SK-N-SH treated with all-trans-retinoic acid at 6 μM for 48 hours (cell line): Measurements from ENCODE around the gene ALG12.

ENCODE experiments used
- ATAC-seq: fragments of 200-7000 bp; cut with Tn5 transposase; 3 replicates; pipeline ENCODE4 v1.9.1; 2020; ENCODE audit warnings: mild to moderate bottlenecking, moderate library complexity
- ARNTL ChIP-seq: fragments of 450-650 bp; formaldehyde crosslinking; IDR thresholded peaks from 2 replicates; pipeline ENCODE4 v1.5.0; 2020; ENCODE audit warnings: low read depth, mild to moderate bottlenecking, moderate library complexity, borderline replicate concordance
- BACH2 ChIP-seq: fragments of 250-450 bp; sonication (Bioruptor Pico); IDR thresholded peaks from 2 replicates; pipeline ENCODE4 v1.9.0; 2021; ENCODE audit warnings: mild to moderate bottlenecking, borderline replicate concordance
- CREB5 ChIP-seq: fragments of 250-450 bp; sonication (Bioruptor Pico); IDR thresholded peaks from 2 replicates; pipeline ENCODE4 v1.5.1; 2020; ENCODE audit warnings: low read depth, mild to moderate bottlenecking, moderate library complexity
- CSDC2 ChIP-seq: fragments of 250-450 bp; sonication (Bioruptor Pico); IDR thresholded peaks from 2 replicates; pipeline ENCODE4 v1.5.0; 2020; ENCODE audit warnings: mild to moderate bottlenecking, moderate library complexity
- CSRNP3 ChIP-seq: fragments of 250-450 bp; sonication (Bioruptor Pico); IDR thresholded peaks from 2 replicates; pipeline ENCODE4 v1.5.1; 2021; ENCODE audit warnings: mild to moderate bottlenecking, moderate library complexity
- GLIS3 ChIP-seq: fragments of 250-450 bp; sonication (Bioruptor Pico); IDR thresholded peaks from 2 replicates; pipeline ENCODE4 v1.5.0; 2020; ENCODE audit warnings: mild to moderate bottlenecking, moderate library complexity
- ISL1 ChIP-seq: fragments of 250-450 bp; sonication (Bioruptor Pico); IDR thresholded peaks from 2 replicates; pipeline ENCODE4 v2.1.2; 2022; ENCODE audit warnings: mild to moderate bottlenecking, moderate library complexity
- PATZ1 ChIP-seq: fragments of 250-450 bp; sonication (Bioruptor Pico); IDR thresholded peaks from 2 replicates; pipeline ENCODE4 v1.8.0; 2020; ENCODE audit warnings: mild to moderate bottlenecking, moderate library complexity, borderline replicate concordance
- POU6F1 ChIP-seq: fragments of 250-450 bp; sonication (Bioruptor Pico); IDR thresholded peaks from 2 replicates; pipeline ENCODE4 v1.8.0; 2021; ENCODE audit warnings: low read depth, mild to moderate bottlenecking, moderate library complexity, borderline replicate concordance
- PPARA ChIP-seq: fragments of 250-450 bp; sonication (Bioruptor Pico); IDR thresholded peaks from 2 replicates; pipeline ENCODE4 v1.5.0; 2020; ENCODE audit warnings: mild to moderate bottlenecking, borderline replicate concordance
- RARB ChIP-seq: fragments of 250-450 bp; sonication (Bioruptor Pico); IDR thresholded peaks from 2 replicates; pipeline ENCODE4 v1.8.0; 2021; ENCODE audit warnings: mild to moderate bottlenecking, moderate library complexity
- TCF4 ChIP-seq: fragments of 250-450 bp; sonication (Bioruptor Pico); IDR thresholded peaks from 2 replicates; pipeline ENCODE4 v1.8.0; 2021; ENCODE audit warnings: mild to moderate bottlenecking, moderate library complexity, borderline replicate concordance
- TOX ChIP-seq: fragments of 250-450 bp; sonication (Bioruptor Pico); IDR thresholded peaks from 2 replicates; pipeline ENCODE4 v1.8.0; 2021; ENCODE audit warnings: mild to moderate bottlenecking, moderate library complexity, borderline replicate concordance
- TSHZ2 ChIP-seq: fragments of 250-450 bp; sonication (Bioruptor Pico); IDR thresholded peaks from 2 replicates; pipeline ENCODE4 v1.5.0; 2020; ENCODE audit warnings: mild to moderate bottlenecking, moderate library complexity
- ZC3H10 ChIP-seq: fragments of 250-450 bp; sonication (Bioruptor Pico); IDR thresholded peaks from 2 replicates; pipeline ENCODE4 v1.5.1; 2021; ENCODE audit warnings: mild to moderate bottlenecking, moderate library complexity
- ZFP3 ChIP-seq: fragments of 250-450 bp; sonication (Bioruptor Pico); IDR thresholded peaks from 2 replicates; pipeline ENCODE4 v1.5.0; 2020; ENCODE audit warnings: mild to moderate bottlenecking, moderate library complexity
- ZFP30 ChIP-seq: fragments of 450-650 bp; formaldehyde crosslinking; IDR thresholded peaks from 2 replicates; pipeline ENCODE4 v1.5.0; 2022; ENCODE audit warnings: mild to moderate bottlenecking, moderate library complexity
- ZNF565 ChIP-seq: fragments of 450-650 bp; formaldehyde crosslinking; conservative IDR thresholded peaks from 2 replicates; pipeline ENCODE4 v1.5.0; 2020; ENCODE audit warnings: low read depth, mild to moderate bottlenecking, moderate library complexity
- ZNF70 ChIP-seq: fragments of 450-650 bp; formaldehyde crosslinking; IDR thresholded peaks from 2 replicates; pipeline ENCODE4 v1.5.0; 2020; ENCODE audit warnings: mild to moderate bottlenecking, moderate library complexity
- ZNF8 ChIP-seq: fragments of 450-650 bp; formaldehyde crosslinking; IDR thresholded peaks from 2 replicates; pipeline ENCODE4 v1.5.0; 2020; ENCODE audit warnings: mild to moderate bottlenecking, moderate library complexity

Gene ALG12

GRCh38 chr22:49934160-49934890 is 16.1 kb upstream of the ALG12 start (continued):
- TF ChIP-seq POU6F1 (CRISPR knock-in tag) (no peak), ZC3H10 (CRISPR knock-in tag) (no peak), GLIS3 (CRISPR knock-in tag) (no peak), ZNF565 (no peak), BACH2 (no peak), CREB5 (CRISPR knock-in tag) (no peak), ARNTL (CRISPR knock-in tag) (no peak)
- TF ChIP-seq, all 23 proteins: peak for 0

GRCh38 chr22:49933236-49934159 is 15.3 kb upstream of the ALG12 start:
- no peak for ATAC-seq
- TF ChIP-seq ZNF565: no peak
- TF ChIP-seq TCF4 (CRISPR knock-in tag): no peak
- no peak for TF ChIP-seq GLIS3 (CRISPR knock-in tag)
- TF ChIP-seq TOX (CRISPR knock-in tag): no peak
- no peak for TF ChIP-seq PPARA
- TF ChIP-seq CSDC2 (CRISPR knock-in tag): no peak
- TF ChIP-seq ZFP3 (CRISPR knock-in tag): no peak
- TF ChIP-seq CREB5 (CRISPR knock-in tag): no peak
- TF ChIP-seq ZNF70 (CRISPR knock-in tag): no peak
- no peak for TF ChIP-seq ISL1 (CRISPR knock-in tag)
- TF ChIP-seq CSRNP3 (CRISPR knock-in tag): no peak
- no peak for TF ChIP-seq ZNF8 (CRISPR knock-in tag)
- TF ChIP-seq POU6F1 (CRISPR knock-in tag): no peak
- TF ChIP-seq PATZ1 (CRISPR knock-in tag): no peak
- TF ChIP-seq ARNTL (CRISPR knock-in tag): no peak
- TF ChIP-seq ZFP30 (CRISPR knock-in tag): no peak
- TF ChIP-seq TSHZ2: no peak
- TF ChIP-seq RARB (CRISPR knock-in tag): no peak
- no peak for TF ChIP-seq ZC3H10 (CRISPR knock-in tag)
